Fibroblast of skin of left biceps (primary cell): Measurements from ENCODE around the gene NSD2.

ENCODE experiments used
- DNase-seq, 2 experiments: peaks; one replicate each; pipeline ENCODE4 v3.0.0-alpha.2; 2013; ENCODE audit warnings: low read depth in 2 of 2

Gene NSD2

GRCh38 chr4:1864076-1865008, 6.9 kb upstream of the NSD2 start:
- no peak for DNase-seq

GRCh38 chr4:1866189-1866661, 5.0 kb upstream of the NSD2 start:
- no peak for DNase-seq

GRCh38 chr4:1868293-1868692, 2.9 kb upstream of the NSD2 start:
- no peak for DNase-seq

- no peak for DNase-seq
Measured at GRCh38 chr4:1868912-1869311, 2.3 kb upstream of the NSD2 start.

- no peak for DNase-seq
Measured at GRCh38 chr4:1869530-1870327, 1.5 kb upstream of the NSD2 start.

GRCh38 chr4:1870328-1870577, 940 bp upstream of the NSD2 start:
- peak in 1 of 2 experiments; percentile 25 for DNase-seq

GRCh38 chr4:1871471-1872021, 353 bp downstream of the NSD2 start:
- DNase-seq: no peak

GRCh38 chr4:1872870-1873269, 1.7 kb downstream of the NSD2 start:
- peak; percentile 24 to 25 for DNase-seq

- DNase-seq: no peak
Measured at GRCh38 chr4:1873291-1873690, 2.1 kb downstream of the NSD2 start.

GRCh38 chr4:1873776-1874175, 2.6 kb downstream of the NSD2 start:
- DNase-seq: no peak

GRCh38 chr4:1874201-1874600, 3.0 kb downstream of the NSD2 start:
- no peak for DNase-seq

GRCh38 chr4:1879485-1879884, 8.3 kb downstream of the NSD2 start:
- DNase-seq: no peak

- no peak for DNase-seq
Measured at GRCh38 chr4:1880332-1880731, 9.1 kb downstream of the NSD2 start.

- DNase-seq: no peak
Measured at GRCh38 chr4:1882850-1883271, 11.7 kb downstream of the NSD2 start.

- DNase-seq: no peak
Measured at GRCh38 chr4:1883583-1883982, 12.4 kb downstream of the NSD2 start.

- DNase-seq: no peak
Measured at GRCh38 chr4:1885414-1885813, 14.2 kb downstream of the NSD2 start.

- DNase-seq: no peak
Measured at GRCh38 chr4:1887052-1887451, 15.9 kb downstream of the NSD2 start.

GRCh38 chr4:1890979-1891570, 19.9 kb downstream of the NSD2 start:
- no peak for DNase-seq

- no peak for DNase-seq
Measured at GRCh38 chr4:1895971-1896657, 24.9 kb downstream of the NSD2 start.

GRCh38 chr4:1896658-1896991, 25.4 kb downstream of the NSD2 start:
- no peak for DNase-seq

GRCh38 chr4:1898007-1898406, 26.8 kb downstream of the NSD2 start:
- DNase-seq: no peak

- DNase-seq: no peak
Measured at GRCh38 chr4:1898681-1899080, 27.5 kb downstream of the NSD2 start.
